Retinal pigment epithelial cell (primary cell): ENCODE results near the gene SNX9.
"Not testable (repeated sequence)": the region's sequence is repeated elsewhere in the genome, so short reads cannot be mapped to it uniquely, and the experiment has no call there.

Experiments used
- DNase-seq: peaks from one replicate; pipeline ENCODE4 v3.0.0-alpha.2; 2010; ENCODE audit warnings: low read depth
- H3K4me3 ChIP-seq: 2 replicates; pipeline ENCODE4 v1.5.1; 2011; ENCODE audit warnings: mild to moderate bottlenecking, low read length, control low read depth, moderate library complexity
- CTCF ChIP-seq: conservative IDR thresholded peaks from 2 replicates; pipeline ENCODE4 v1.5.1; 2011; ENCODE audit warnings: low read depth, low read length, control low read depth, inconsistent platforms

The SNX9 gene

GRCh38 chr6:157850030-157850429, 27.0 kb downstream of the SNX9 start:
- no peak overlapping the region for H3K4me3 ChIP-seq
- TF ChIP-seq CTCF: no peak
- no peak for DNase-seq

GRCh38 chr6:157853018-157853805, 30.2 kb downstream of the SNX9 start:
- no peak overlapping the region for H3K4me3 ChIP-seq
- no peak for TF ChIP-seq CTCF
- DNase-seq: no peak

GRCh38 chr6:157853902-157854502, 31.0 kb downstream of the SNX9 start:
- TF ChIP-seq CTCF: no peak
- DNase-seq: no peak
- H3K4me3 ChIP-seq: no peak overlapping the region

GRCh38 chr6:157855325-157855724, 32.3 kb downstream of the SNX9 start:
- no peak for DNase-seq
- no peak overlapping the region for H3K4me3 ChIP-seq
- TF ChIP-seq CTCF: no peak

GRCh38 chr6:157855804-157856203, 32.8 kb downstream of the SNX9 start:
- H3K4me3 ChIP-seq, DNase-seq: not testable (repeated sequence)

GRCh38 chr6:157858664-157859063, 35.6 kb downstream of the SNX9 start:
- not testable (repeated sequence) for H3K4me3 ChIP-seq, DNase-seq

- no peak overlapping the region for H3K4me3 ChIP-seq
- no peak for DNase-seq
- no peak for TF ChIP-seq CTCF
These were observed 36.9 kb downstream of the SNX9 start for GRCh38 chr6:157859775-157860504.
